Stimulated activated CD4-positive, alpha-beta T cell treated with anti-CD3 and anti-CD28 coated beads, Interleukin-15, amount 100 ng/mL, for 24 hours (primary cell): Measurements from ENCODE around the gene KRTAP10-12.

Experiments used
- DNase-seq: peaks from one replicate; pipeline ENCODE4 v3.0.0-alpha.2; 2020

The KRTAP10-12 gene

GRCh38 chr21:44713130-44713529, 16.2 kb downstream of the KRTAP10-12 start:
- no peak for DNase-seq

DNA sequence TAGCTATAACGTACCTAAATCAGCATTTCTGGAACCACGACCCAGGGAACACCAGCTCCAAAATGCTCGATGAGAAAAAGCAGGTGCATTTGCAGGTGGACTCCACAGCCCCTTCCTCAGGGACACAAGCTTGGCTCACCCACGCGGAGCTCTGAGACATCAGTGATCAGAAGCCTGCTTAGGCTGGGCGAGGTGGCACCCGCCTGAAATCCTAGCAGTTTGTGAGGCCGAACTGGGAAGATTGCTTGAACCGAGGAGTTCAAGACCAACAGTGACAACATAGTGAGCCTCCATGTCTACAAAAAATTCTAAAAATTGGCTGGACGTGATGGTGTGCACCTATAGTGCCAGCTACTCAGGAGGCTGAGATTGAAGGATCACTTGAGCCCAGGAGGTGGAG, 16.9 kb downstream of the KRTAP10-12 start:
- DNase-seq: no peak

- no peak for DNase-seq
Measured at GRCh38 chr21:44714905-44715304, 17.9 kb downstream of the KRTAP10-12 start.

DNA sequence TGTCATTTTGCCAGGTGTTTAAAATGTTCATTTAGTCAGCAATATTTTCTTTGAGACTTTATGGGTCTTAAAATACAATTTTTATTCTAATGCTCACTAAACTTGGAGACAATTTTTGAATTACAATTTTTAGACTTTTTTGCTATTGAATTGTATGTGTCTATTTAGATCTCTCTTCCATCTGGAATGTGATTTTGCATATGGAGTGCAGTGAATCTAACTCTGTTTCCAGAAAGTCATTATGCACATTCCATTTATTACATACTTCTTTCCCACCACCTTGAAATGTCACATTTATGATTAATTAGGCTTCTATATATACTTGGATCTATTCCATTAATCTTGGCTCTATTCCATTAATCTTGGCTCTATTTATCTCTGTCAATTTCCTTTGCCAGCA, 20.0 kb downstream of the KRTAP10-12 start:
- no peak for DNase-seq

DNA sequence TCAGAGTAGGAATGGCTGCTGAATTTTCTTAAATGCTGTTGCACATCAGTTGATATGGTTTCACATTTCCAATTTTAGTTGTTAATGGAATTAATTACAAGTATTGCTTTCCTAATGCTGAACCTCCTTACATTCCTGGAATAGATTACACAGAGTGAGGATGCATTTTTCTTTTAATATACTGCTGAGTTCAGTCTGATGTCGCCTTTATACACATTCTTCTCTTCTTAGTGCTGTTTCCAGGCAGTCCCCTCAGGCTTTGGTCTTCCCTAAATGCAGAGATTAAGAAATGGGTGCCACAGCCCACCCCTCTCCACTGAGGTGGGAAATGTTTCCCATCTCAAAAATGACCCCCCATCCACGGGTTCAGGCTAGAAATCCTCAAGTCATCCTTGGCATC, 21.1 kb downstream of the KRTAP10-12 start:
- no peak for DNase-seq

- DNase-seq: no peak
Measured at GRCh38 chr21:44718571-44718970, 21.6 kb downstream of the KRTAP10-12 start.

GRCh38 chr21:44720170-44720569, 23.2 kb downstream of the KRTAP10-12 start:
- no peak for DNase-seq

GRCh38 chr21:44722731-44723130, 25.8 kb downstream of the KRTAP10-12 start:
- no peak for DNase-seq

GRCh38 chr21:44723177-44724131, 26.5 kb downstream of the KRTAP10-12 start:
- peak; percentile 30 for DNase-seq

DNA sequence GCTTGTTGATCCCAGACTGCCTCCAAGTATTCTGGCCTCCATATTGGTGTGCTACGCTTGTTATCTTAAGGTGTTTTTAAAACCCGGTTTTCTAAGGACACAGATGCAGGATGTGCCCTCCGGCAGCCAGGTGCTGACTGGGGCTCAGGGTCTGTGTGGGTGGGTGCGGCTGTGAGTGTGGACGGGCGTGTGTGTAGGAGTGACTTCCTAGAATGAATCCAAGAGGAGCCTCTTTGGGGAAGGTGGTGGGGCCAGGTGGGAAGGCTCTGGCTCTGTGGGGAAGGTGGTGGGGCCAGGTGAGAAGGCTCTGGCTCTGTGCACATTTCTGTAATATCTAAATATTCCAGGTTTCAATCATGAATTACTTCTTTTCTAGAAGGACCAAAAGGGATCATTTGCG, 27.2 kb downstream of the KRTAP10-12 start:
- no peak for DNase-seq

DNA sequence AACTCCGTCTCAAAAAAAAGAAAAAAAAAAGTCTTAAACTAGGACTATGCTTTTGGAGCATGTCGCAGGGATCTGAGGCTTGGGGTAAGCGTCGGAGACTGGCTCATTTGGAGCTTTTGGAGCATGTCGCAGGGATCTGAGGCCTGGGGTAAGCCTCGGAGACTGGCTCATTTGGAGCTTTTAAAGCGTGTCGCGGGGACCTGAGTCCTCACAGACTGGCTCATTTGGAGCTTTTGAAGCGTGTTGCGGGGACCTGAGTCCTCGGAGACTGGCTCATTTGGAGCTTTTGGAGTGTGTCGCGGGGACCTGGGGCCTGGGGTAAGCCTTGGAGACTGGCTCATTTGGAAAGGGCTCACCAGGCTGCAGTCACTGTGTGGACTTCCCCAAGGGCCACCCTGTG, 28.0 kb downstream of the KRTAP10-12 start:
- no peak for DNase-seq

DNA sequence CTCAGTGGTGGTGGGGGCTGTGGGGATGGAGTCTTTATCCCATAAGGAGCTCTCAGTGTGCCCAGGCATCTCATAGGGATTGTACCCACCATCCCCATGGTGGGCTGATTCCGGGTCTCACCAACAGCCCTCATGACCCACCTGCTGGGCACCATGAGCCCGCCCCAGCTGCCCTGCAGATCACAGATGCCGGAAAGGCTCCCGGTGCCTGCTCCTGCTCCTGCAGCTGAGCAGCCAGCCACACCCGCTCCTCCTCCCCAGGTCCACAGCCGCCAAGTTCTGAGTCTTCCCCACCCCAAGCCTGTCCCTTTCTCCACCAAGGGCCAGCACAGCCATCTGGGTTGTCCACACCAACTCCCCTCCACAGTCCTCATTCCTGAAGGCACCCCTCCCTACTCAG, 29.9 kb downstream of the KRTAP10-12 start:
- no peak for DNase-seq

GRCh38 chr21:44727321-44727720, 30.3 kb downstream of the KRTAP10-12 start:
- DNase-seq: no peak

GRCh38 chr21:44727757-44728156, 30.8 kb downstream of the KRTAP10-12 start:
- no peak for DNase-seq

GRCh38 chr21:44728716-44729115, 31.7 kb downstream of the KRTAP10-12 start:
- DNase-seq: no peak

GRCh38 chr21:44729336-44730027, 32.5 kb downstream of the KRTAP10-12 start:
- DNase-seq: no peak

DNA sequence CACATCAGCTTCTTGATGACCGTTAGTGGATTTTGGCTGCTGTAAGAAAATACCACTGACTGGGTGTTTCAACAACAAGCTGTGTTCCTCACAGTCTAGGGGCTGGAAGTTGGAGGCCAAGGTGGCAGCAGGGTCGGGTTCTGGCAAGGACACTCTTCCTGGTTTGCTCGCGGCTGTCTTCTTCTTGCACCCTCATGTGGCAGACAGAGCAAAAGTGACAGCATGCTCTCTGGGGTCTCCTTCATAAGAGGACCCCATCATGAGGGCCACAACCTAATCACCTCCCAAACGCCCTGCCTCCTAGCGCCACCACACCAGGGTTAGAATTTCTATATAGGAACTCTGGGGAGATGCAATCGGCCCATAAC, 33.0 kb downstream of the KRTAP10-12 start:
- no peak for DNase-seq

GRCh38 chr21:44730951-44731579, 34.1 kb downstream of the KRTAP10-12 start:
- no peak for DNase-seq

- no peak for DNase-seq
Measured at GRCh38 chr21:44732263-44732662, 35.3 kb downstream of the KRTAP10-12 start.

DNA sequence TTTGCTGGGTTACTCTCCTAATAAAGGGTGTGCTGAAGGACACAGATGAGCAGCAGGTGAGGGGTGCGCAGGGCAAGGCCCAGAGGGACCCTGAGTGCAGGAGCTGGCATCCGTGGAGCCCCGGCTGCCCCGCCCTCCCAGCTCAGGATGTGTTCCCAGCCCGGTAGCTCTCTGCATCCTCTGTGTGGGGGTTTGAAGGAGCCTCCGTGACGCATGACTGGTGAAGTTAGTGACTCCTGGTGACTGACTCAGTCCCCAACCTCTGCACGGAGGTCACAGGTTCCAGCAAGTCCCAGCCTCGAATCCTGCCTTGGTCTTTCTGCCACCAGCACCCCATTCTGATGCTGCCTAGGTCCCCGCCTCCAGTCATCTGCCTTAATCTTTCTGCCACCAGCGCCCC, 36.0 kb downstream of the KRTAP10-12 start:
- no peak for DNase-seq

GRCh38 chr21:44734026-44734745, 37.2 kb downstream of the KRTAP10-12 start:
- no peak for DNase-seq

- DNase-seq: no peak
Measured at GRCh38 chr21:44734841-44735240, 37.9 kb downstream of the KRTAP10-12 start.

DNA sequence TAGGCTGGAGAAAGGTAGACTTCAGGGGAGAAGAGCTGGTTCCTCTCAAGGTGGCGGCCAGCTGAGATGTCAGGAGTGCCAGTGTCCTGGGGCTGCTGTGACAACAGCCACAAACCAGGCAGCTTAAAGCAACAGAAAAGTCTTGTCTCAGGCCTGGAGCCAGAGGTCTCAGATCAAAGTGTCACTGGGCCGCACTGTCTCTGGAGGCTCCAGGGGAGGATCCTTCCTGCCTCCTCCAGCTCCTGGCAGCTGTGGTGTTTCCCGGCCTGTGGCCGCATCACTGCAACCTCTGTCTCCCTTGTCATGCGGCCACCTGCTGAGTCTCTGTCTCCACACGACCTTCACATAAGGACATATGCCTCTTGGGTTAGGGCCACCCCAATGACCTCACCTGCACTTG, 38.8 kb downstream of the KRTAP10-12 start:
- DNase-seq: no peak
